DOHH2 (cell line): ENCODE data around the gene KCNIP3.

Experiments
- H3F3A ChIP-seq: fragments of 200-600 bp; sonication (generic), shearing (Covaris generic); 2 replicates; pipeline ENCODE4 v1.6.0; 2016; ENCODE audit warnings: antibody characterized with exemption, mild to moderate bottlenecking; ENCODE audit not compliant: control insufficient read depth, insufficient read depth
- H3K27ac ChIP-seq: fragments of 200-600 bp; sonication (generic); 2 replicates; pipeline ENCODE4 v1.5.1; 2014; ENCODE audit warnings: low read depth, mild to moderate bottlenecking, low read length, moderate library complexity
- H3K27me3 ChIP-seq: fragments of 200-600 bp; sonication (generic); 2 replicates; pipeline ENCODE4 v1.6.1; 2014; ENCODE audit warnings: mild to moderate bottlenecking, low read length, mixed read lengths; ENCODE audit not compliant: control insufficient read depth
- H3K36me3 ChIP-seq: fragments of 200-600 bp; sonication (generic); 2 replicates; pipeline ENCODE4 v1.6.1; 2014; ENCODE audit warnings: mild to moderate bottlenecking, low read length, moderate library complexity, mixed read lengths; ENCODE audit not compliant: control insufficient read depth
- H3K4me1 ChIP-seq: fragments of 200-600 bp; sonication (generic); 2 replicates; pipeline ENCODE4 v1.6.1; 2014; ENCODE audit warnings: mild to moderate bottlenecking, low read length, mixed read lengths; ENCODE audit not compliant: control insufficient read depth
- H3K4me2 ChIP-seq: fragments of 200-600 bp; sonication (generic); 2 replicates; pipeline ENCODE4 v1.6.0; 2014; ENCODE audit warnings: mild to moderate bottlenecking, low read length, moderate library complexity
- H3K4me3 ChIP-seq: fragments of 200-600 bp; sonication (generic); 2 replicates; pipeline ENCODE4 v1.5.1; 2014; ENCODE audit warnings: mild to moderate bottlenecking, low read length, mixed read lengths
- H3K79me2 ChIP-seq: fragments of 200-600 bp; sonication (generic); 2 replicates; pipeline ENCODE4 v1.6.1; 2014; ENCODE audit warnings: mild to moderate bottlenecking, low read length, mixed read lengths; ENCODE audit not compliant: control insufficient read depth
- H3K9me2 ChIP-seq: fragments of 200-600 bp; sonication (generic); replicated peaks from 2 replicates; pipeline ENCODE4 v1.6.1; 2014; ENCODE audit warnings: mild to moderate bottlenecking, low read length, mixed read lengths; ENCODE audit not compliant: control insufficient read depth
- H3K9me3 ChIP-seq: fragments of 200-600 bp; sonication (generic); 2 replicates; pipeline ENCODE4 v1.6.1; 2014; ENCODE audit warnings: antibody characterized with exemption, low read length, mixed read lengths; ENCODE audit not compliant: control insufficient read depth, insufficient read depth
- H4K20me1 ChIP-seq: fragments of 200-600 bp; sonication (generic); 2 replicates; pipeline ENCODE4 v1.6.0; 2014; ENCODE audit warnings: low read depth, mild to moderate bottlenecking, antibody characterized with exemption, low read length, moderate library complexity; ENCODE audit not compliant: control insufficient read depth, insufficient read depth
- CTCF ChIP-seq: fragments of 200-600 bp; sonication (generic); IDR thresholded peaks from one replicate; pipeline ENCODE4 v1.5.1; 2014; ENCODE audit warnings: antibody characterized with exemption, mild to moderate bottlenecking, low read depth, low read length; ENCODE audit not compliant: poor library complexity, severe bottlenecking
- EZH2phosphoT487 ChIP-seq: fragments of 200-600 bp; sonication (generic); IDR thresholded peaks from 2 replicates; pipeline ENCODE4 v1.6.1; 2017; ENCODE audit warnings: borderline replicate concordance, mild to moderate bottlenecking, antibody characterized with exemption, low read length, moderate library complexity, mixed read lengths

Gene KCNIP3

GRCh38 chr2:95278051-95278471 is 19.1 kb upstream of the KCNIP3 start:
- Histone ChIP-seq H3K4me1 (no peaks in the 10 kb centered on the region), H3K36me3 (no peaks in the 10 kb centered on the region), H3K27me3 (no peaks in the 10 kb centered on the region), H3K4me2 (no peak overlapping the region), H3K27ac (no peak overlapping the region), H3K79me2 (no peaks in the 10 kb centered on the region), H3K4me3 (no peak overlapping the region), H4K20me1 (no peaks in the 10 kb centered on the region), H3K9me3 (no peaks in the 10 kb centered on the region), H3K9me2 (no peaks in the 10 kb centered on the region), H3F3A (no peaks in the 10 kb centered on the region)
- no peak for TF ChIP-seq CTCF
- no peak for TF ChIP-seq EZH2phosphoT487

GRCh38 chr2:95278637-95279225 is 18.4 kb upstream of the KCNIP3 start:
- no peak overlapping the region for H3K4me2 ChIP-seq
- H3K36me3 ChIP-seq, result no peaks in the 10 kb centered on the region
- H3K4me3 ChIP-seq, result no peak overlapping the region
- no peaks in the 10 kb centered on the region for H3K27me3 ChIP-seq
- H4K20me1 ChIP-seq, result no peaks in the 10 kb centered on the region
- TF ChIP-seq EZH2phosphoT487, result no peak
- no peak for TF ChIP-seq CTCF
- H3K4me1 ChIP-seq, result no peaks in the 10 kb centered on the region
- no peaks in the 10 kb centered on the region for H3K79me2 ChIP-seq
- no peaks in the 10 kb centered on the region for H3K9me2 ChIP-seq
- no peaks in the 10 kb centered on the region for H3K9me3 ChIP-seq
- H3K27ac ChIP-seq, result no peak overlapping the region
- no peaks in the 10 kb centered on the region for H3F3A ChIP-seq

GRCh38 chr2:95279435-95280035 is 17.6 kb upstream of the KCNIP3 start:
- TF ChIP-seq EZH2phosphoT487 (no peak), CTCF (no peak)
- Histone ChIP-seq H3K4me1 (no peaks in the 10 kb centered on the region), H4K20me1 (no peaks in the 10 kb centered on the region), H3K4me2 (no peak overlapping the region), H3K9me2 (no peaks in the 10 kb centered on the region), H3F3A (no peaks in the 10 kb centered on the region), H3K9me3 (no peaks in the 10 kb centered on the region), H3K79me2 (no peaks in the 10 kb centered on the region), H3K4me3 (no peak overlapping the region), H3K36me3 (no peaks in the 10 kb centered on the region), H3K27me3 (no peaks in the 10 kb centered on the region), H3K27ac (no peak overlapping the region)
